ENCODE measurements around the gene CNTRL. TPM values are rescaled to one million over a fixed set of nuclear protein-coding genes. Genes with fewer than 3 reads are reported as not detected.

Gene CNTRL
- polyA plus RNA-seq, 1 donor from 2014 or later, result 16.0 TPM

GRCh38 chr9:121185178-121185745, 110.5 kb downstream of the CNTRL start:
- H3K9me2 ChIP-seq (ENCODE audit: insufficient read depth, low read length), result no peaks in the 10 kb centered on the region
- H3K27ac ChIP-seq (ENCODE audit: low read length), result no peak overlapping the region
- no peak for TF ChIP-seq SMC3 (conservative IDR thresholded peaks at IDR 0.05; ENCODE audit: poor library complexity)
- no peak for TF ChIP-seq EP300 (conservative IDR thresholded peaks at IDR 0.05; ENCODE audit: poor library complexity, severe bottlenecking)
- no peak for TF ChIP-seq POLR2AphosphoS5 (IDR thresholded peaks at IDR 0.05)
- no peak for TF ChIP-seq MXI1 (conservative IDR thresholded peaks at IDR 0.05; ENCODE audit: poor library complexity, severe bottlenecking)
- no peak for TF ChIP-seq REST (IDR thresholded peaks at IDR 0.05; ENCODE audit: borderline replicate concordance)
- peaks cover 10% of the 10 kb centered on the region for H3K36me3 ChIP-seq (ENCODE audit: insufficient read depth, low read length)
- H3K9me3 ChIP-seq (ENCODE audit: low read length), result no peaks in the 10 kb centered on the region
- no peak overlapping the region for H3K4me2 ChIP-seq (ENCODE audit: low read length)
- H4K20me1 ChIP-seq (ENCODE audit: insufficient read depth), result peaks cover 5% of the 10 kb centered on the region
- H3K79me2 ChIP-seq (replicated peaks; ENCODE audit: insufficient read depth, low read length), result peaks cover 39% of the 10 kb centered on the region
- no peaks in the 10 kb centered on the region for H3K27me3 ChIP-seq (ENCODE audit: insufficient read depth, low read depth, low read length)
- H2AFZ ChIP-seq (ENCODE audit: low read depth, low read length), result no peak overlapping the region
- H3K9ac ChIP-seq (ENCODE audit: low read length), result no peak overlapping the region
- no peak overlapping the region for H3K4me3 ChIP-seq (ENCODE audit: low read length)
- no peaks in the 10 kb centered on the region for H3F3A ChIP-seq (ENCODE audit: insufficient read depth, low read length, poor library complexity, severe bottlenecking)

GRCh38 chr9:121185774-121186403, 111.1 kb downstream of the CNTRL start:
- H4K20me1 ChIP-seq (ENCODE audit: insufficient read depth), result peaks cover 5% of the 10 kb centered on the region
- no peaks in the 10 kb centered on the region for H3K27me3 ChIP-seq (ENCODE audit: insufficient read depth, low read depth, low read length)
- H3K27ac ChIP-seq (ENCODE audit: low read length), result no peak overlapping the region
- no peak for TF ChIP-seq EZH2 (IDR thresholded peaks at IDR 0.05; ENCODE audit: borderline replicate concordance, insufficient read depth, low read length, poor library complexity, severe bottlenecking)
- TF ChIP-seq CTCF (IDR thresholded peaks at IDR 0.05; ENCODE audit: poor library complexity, severe bottlenecking), result no peak
- no peak for TF ChIP-seq TAF1 (IDR thresholded peaks at IDR 0.05; ENCODE audit: low read depth)
- no peak for TF ChIP-seq EP300 (conservative IDR thresholded peaks at IDR 0.05; ENCODE audit: poor library complexity, severe bottlenecking)
- no peak for TF ChIP-seq SMC3 (conservative IDR thresholded peaks at IDR 0.05; ENCODE audit: poor library complexity)
- TF ChIP-seq REST (IDR thresholded peaks at IDR 0.05; ENCODE audit: borderline replicate concordance), result no peak
- no peak for TF ChIP-seq POLR2AphosphoS5 (IDR thresholded peaks at IDR 0.05)
- no peak for TF ChIP-seq RAD21 (conservative IDR thresholded peaks at IDR 0.05)
- TF ChIP-seq MXI1 (conservative IDR thresholded peaks at IDR 0.05; ENCODE audit: poor library complexity, severe bottlenecking), result no peak
- H3K79me2 ChIP-seq (replicated peaks; ENCODE audit: insufficient read depth, low read length), result peaks cover 45% of the 10 kb centered on the region
- no peak overlapping the region for H2AFZ ChIP-seq (ENCODE audit: low read depth, low read length)
- H3K9me2 ChIP-seq (ENCODE audit: insufficient read depth, low read length), result no peaks in the 10 kb centered on the region
- no peaks in the 10 kb centered on the region for H3K9me3 ChIP-seq (ENCODE audit: low read length)
- no peak overlapping the region for H3K9ac ChIP-seq (ENCODE audit: low read length)
- no peak overlapping the region for H3K4me3 ChIP-seq (ENCODE audit: low read length)
- H3K4me2 ChIP-seq (ENCODE audit: low read length), result no peak overlapping the region
- peaks cover 10% of the 10 kb centered on the region for H3K36me3 ChIP-seq (ENCODE audit: insufficient read depth, low read length)
- no peaks in the 10 kb centered on the region for H3F3A ChIP-seq (ENCODE audit: insufficient read depth, low read length, poor library complexity, severe bottlenecking)

Measured in neural cell (in vitro differentiated cells).